GM12878 (cell line): ENCODE data around the gene THSD4. TPM values are rescaled to one million over a fixed set of nuclear protein-coding genes. Genes with fewer than 3 reads are reported as not detected.

Experiments
- ATAC-seq: fragments of 200-7000 bp; cut with Tn5 transposase; 3 replicates; pipeline ENCODE4 v1.9.1; 2020; ENCODE audit warnings: mild to moderate bottlenecking, moderate library complexity
- BruUV-seq: library from RNA; stranded (reverse); fragments of 400-500 nt; replicated peaks from 2 replicates; lab custom pipeline; 2021; lab: Mats Ljungman, UMichigan
- CTCF ChIA-PET: fragments of 300-600 bp; sonication (Branson Sonifier 250); formaldehyde crosslinking; extraction: SDS; loops from one replicate; lab custom pipeline; 2021; ENCODE audit warnings: inconsistent platforms; lab: Yijun Ruan, JAX
- POLR2A ChIA-PET: fragments of 350-600 bp; formaldehyde crosslinking; extraction: SDS; loops from one replicate; lab custom pipeline; 2021; ENCODE audit warnings: inconsistent platforms; lab: Charles Lee
- RAD21 ChIA-PET: fragments of 300-600 bp; sonication (Branson Sonifier 250); formaldehyde crosslinking; loops from one replicate; lab custom pipeline; 2023; ENCODE audit warnings: antibody characterized with exemption; ENCODE audit not compliant: unreplicated experiment; lab: Charles Lee
- SMC1A ChIA-PET: fragments of 300-600 bp; sonication (Branson Sonifier 250); formaldehyde crosslinking; loops from one replicate; lab custom pipeline; 2023; ENCODE audit not compliant: unreplicated experiment, uncharacterized antibody; lab: Charles Lee
- DNase-seq: peaks from one replicate; pipeline ENCODE4 v3.0.0-alpha.2; 2011; ENCODE audit warnings: low read depth, low spot score
- FAIRE-seq: peaks from 3 replicates; lab custom pipeline; 2011; peaks lifted over from hg19 to GRCh38; lab: Jason Lieb, UNC
- H2AFZ ChIP-seq: 2 replicates; pipeline ENCODE4 v1.6.0; 2011; ENCODE audit warnings: low read depth, low read length, control low read depth; ENCODE audit not compliant: control insufficient read depth
- H3K27ac ChIP-seq: 2 replicates; pipeline ENCODE4 v1.5.1; 2011; ENCODE audit warnings: control low read depth; ENCODE audit not compliant: control insufficient read depth, insufficient read depth
- H3K27me3 ChIP-seq, 2 experiments: replicated peaks in 1 of 2; 2 replicates each; pipeline versions ENCODE4 v1.6.0 to v1.6.1; 2011; ENCODE audit warnings: low read length in 1 of 2; ENCODE audit not compliant: control insufficient read depth in 2 of 2, insufficient read depth in 2 of 2
- H3K36me3 ChIP-seq, 2 experiments: 2 replicates each; pipeline ENCODE4 v1.5.1; 2011; ENCODE audit warnings: low read length in 1 of 2; ENCODE audit not compliant: control insufficient read depth in 2 of 2, insufficient read depth in 2 of 2
- H3K4me1 ChIP-seq: 2 replicates; pipeline ENCODE4 v1.6.1; 2011; ENCODE audit warnings: mild to moderate bottlenecking, low read length, moderate library complexity, mixed read lengths; ENCODE audit not compliant: control insufficient read depth, insufficient read depth
- H3K4me2 ChIP-seq: 2 replicates; pipeline ENCODE4 v1.6.0; 2011; ENCODE audit warnings: control low read depth; ENCODE audit not compliant: control insufficient read depth, insufficient read depth
- H3K4me3 ChIP-seq: fragments of 200-600 bp; sonication (generic); 2 replicates; pipeline ENCODE4 v1.5.1; 2016
- H3K79me2 ChIP-seq: 2 replicates; pipeline ENCODE4 v1.6.0; 2011; ENCODE audit warnings: low read length; ENCODE audit not compliant: control insufficient read depth, insufficient read depth
- H3K9ac ChIP-seq: 2 replicates; pipeline ENCODE4 v1.8.0; 2011; ENCODE audit warnings: low read length, control low read depth, mixed read lengths; ENCODE audit not compliant: control insufficient read depth, insufficient read depth
- H3K9me3 ChIP-seq: replicated peaks from 3 replicates; pipeline ENCODE4 v1.5.1; 2011; ENCODE audit warnings: mild to moderate bottlenecking, low read length; ENCODE audit not compliant: control insufficient read depth, insufficient read depth
- H4K20me1 ChIP-seq: 2 replicates; pipeline ENCODE4 v1.6.0; 2011; ENCODE audit not compliant: control insufficient read depth, insufficient read depth
- ATF7 ChIP-seq: fragments of 450-650 bp; IDR thresholded peaks from 2 replicates; pipeline ENCODE4 v1.6.1; 2016; ENCODE audit warnings: low read depth, mild to moderate bottlenecking
- BRCA1 ChIP-seq: IDR thresholded peaks from 2 replicates; pipeline ENCODE4 v1.6.1; 2011; ENCODE audit warnings: low read depth, low read length, improper control_type of control experiment
- CEBPB ChIP-seq, 2 experiments: fragments of 150-350 bp in 1 of 2; IDR thresholded peaks; 2 replicates each; pipeline ENCODE4 v1.6.1; 2012 to 2014; ENCODE audit warnings: low read depth in 2 of 2, low read length in 2 of 2, borderline replicate concordance in 1 of 2, inconsistent platforms in 1 of 2
- MYC ChIP-seq: IDR thresholded peaks from 2 replicates; pipeline ENCODE4 v1.6.1; 2011; ENCODE audit warnings: mild to moderate bottlenecking, low read length, moderate library complexity, inconsistent platforms; ENCODE audit not compliant: insufficient read depth, insufficient replicate concordance, insufficient read length, severe bottlenecking
- NR2C1 ChIP-seq: fragments of 450-650 bp; IDR thresholded peaks from 2 replicates; pipeline ENCODE4 v1.6.1; 2017; ENCODE audit warnings: antibody characterized with exemption, mild to moderate bottlenecking, moderate library complexity
- PAX5 ChIP-seq: IDR thresholded peaks from 2 replicates; pipeline ENCODE4 v1.6.1; 2011; ENCODE audit warnings: low read depth, low read length, borderline replicate concordance
- RUNX3 ChIP-seq: IDR thresholded peaks from 2 replicates; pipeline ENCODE4 v1.6.1; 2012; ENCODE audit warnings: low read length, inconsistent platforms
- SIN3A ChIP-seq: IDR thresholded peaks from 2 replicates; pipeline ENCODE4 v1.6.1; 2012; ENCODE audit warnings: low read depth, low read length, improper control_type of control experiment
- SMARCA5 ChIP-seq: fragments of 450-650 bp; IDR thresholded peaks from 2 replicates; pipeline ENCODE4 v1.6.1; 2017; ENCODE audit warnings: mild to moderate bottlenecking
- TCF12 ChIP-seq: IDR thresholded peaks from 2 replicates; pipeline ENCODE4 v1.6.1; 2011; ENCODE audit warnings: low read depth, mild to moderate bottlenecking, low read length
- ZNF592 ChIP-seq: fragments of 450-650 bp; IDR thresholded peaks from 2 replicates; pipeline ENCODE4 v1.6.1; 2017; ENCODE audit warnings: mild to moderate bottlenecking, moderate library complexity
- ZNF687 ChIP-seq: fragments of 450-650 bp; IDR thresholded peaks from 2 replicates; pipeline ENCODE4 v1.6.1; 2017; ENCODE audit warnings: mild to moderate bottlenecking, moderate library complexity
- in situ Hi-C: fragments of 300-500 bp; cut with MboI; formaldehyde crosslinking; loops from 9 replicates; pipeline ENCODE4 v1.14.3; 2018; ENCODE audit warnings: mixed read lengths
- intact Hi-C: fragments of 100-400 bp; cut with micrococcal nuclease; formaldehyde crosslinking; loops from one replicate; pipeline ENCODE4 v1.14.2; 2022; ENCODE audit not compliant: unreplicated experiment
- polyA plus RNA-seq, 11 experiments: library from polyadenylated mRNA; depleted of rRNA in 4 of 11; unstranded in 6 of 11; stranded (reverse) in 5 of 11; fragments of >200 nt; fragmentation: Nextera tagmentation in 4 of 11; fragmentation: Illumina TruSeq in 1 of 11; extraction: Ambion mirVana in 4 of 11; extraction: Trizol in 1 of 11; gene quantifications; 1 replicate in 1 of 11; 2 replicates in 10 of 11; pipeline versions ENCODE4 v1.2.1 to v1.2.3, GENCODE V29; 2011 to 2016; ENCODE audit warnings: inconsistent platforms in 2 of 11, missing spikeins in 2 of 11, low read depth in 1 of 11
- total RNA-seq, 4 experiments: library from RNA; depleted of rRNA in 3 of 4; stranded (reverse); fragments of >200 nt in 3 of 4; fragmentation: Illumina TruSeq in 1 of 4; extraction: Trizol in 1 of 4; gene quantifications; 2 replicates each; pipeline versions ENCODE4 v1.2.1 to v1.2.3, GENCODE V29; 2013 to 2021

Gene THSD4
- total and polyA plus RNA-seq, 10 of the 15 experiments (the other 5 are each of a cell fraction or from before 2014, with no cell fraction given), result 0.04 to 0.13 (median 0.05) TPM; not detected in 7

DNA sequence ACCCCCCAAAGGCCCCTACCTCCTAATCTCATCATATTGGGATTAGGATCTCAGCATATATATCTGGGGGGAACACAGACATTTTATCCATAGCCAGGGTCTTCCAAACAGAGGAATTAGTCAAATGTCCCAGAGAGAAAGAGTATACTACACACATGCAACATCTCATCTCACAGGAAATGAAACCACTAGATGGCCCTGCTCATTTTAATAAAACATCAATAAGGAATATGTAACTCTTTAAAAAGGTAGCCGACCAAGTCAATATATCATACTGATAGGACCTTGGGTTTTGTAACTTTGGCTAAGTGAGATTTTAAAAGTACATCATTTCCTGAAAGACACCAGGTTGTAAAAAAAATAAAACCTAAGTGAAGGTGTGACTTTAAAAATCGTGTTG, 45.6 kb upstream of the THSD4 start (continued):
- TF ChIP-seq ZNF687 (no peak), PAX5 (no peak), SIN3A (no peak), RUNX3 (no peak), NR2C1 (no peak)

DNA sequence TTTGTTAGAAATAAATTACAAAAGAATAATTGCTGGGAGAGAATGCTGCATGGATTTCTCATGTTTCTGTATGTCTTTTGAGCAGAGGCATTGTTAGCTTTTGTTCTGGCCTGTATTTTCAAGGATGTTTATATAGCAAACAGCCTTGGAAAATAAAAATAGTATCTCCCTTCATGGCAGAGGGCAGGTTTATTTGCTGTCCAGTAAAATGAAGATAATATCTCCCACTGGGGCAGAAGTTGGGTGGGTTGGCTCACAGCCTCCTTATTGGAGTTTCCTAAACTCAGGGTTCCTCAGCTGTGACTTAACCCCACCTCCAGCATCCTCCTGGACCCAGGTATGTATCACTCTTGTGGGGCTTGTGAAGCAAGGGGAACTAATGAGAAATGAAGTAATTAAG, 43.7 kb upstream of the THSD4 start:
- SMC1A ChIA-PET, result no interaction called here
- CTCF ChIA-PET, result no interaction called here
- H4K20me1 ChIP-seq, result no peaks in the 10 kb centered on the region
- intact Hi-C loops, result no loop called here
- no peak overlapping the region for H3K4me3 ChIP-seq
- H3K27me3 ChIP-seq, result no peaks in the 10 kb centered on the region
- H3K27ac ChIP-seq, result no peak overlapping the region
- H2AFZ ChIP-seq, result no peak overlapping the region
- H3K4me2 ChIP-seq, result no peak overlapping the region
- no peaks in the 10 kb centered on the region for H3K36me3 ChIP-seq
- no peak for TF ChIP-seq TCF12
- TF ChIP-seq ZNF592, result no peak
- no peak for TF ChIP-seq ATF7
- no peak for TF ChIP-seq CEBPB (IDR thresholded peaks at IDR 0.05; ENCODE audit: borderline replicate concordance in 1 of 2, low read depth in 2 of 2, low read length in 2 of 2)
- no peak for TF ChIP-seq SMARCA5
- no peak for TF ChIP-seq BRCA1
- no peak for TF ChIP-seq MYC
- TF ChIP-seq, all 136 proteins: peak for 0
- ChIA-PET RAD21 (no interaction called here), POLR2A (no interaction called here)
- no TSS peak for BruUV-seq
- no peaks in the 10 kb centered on the region for H3K9me3 ChIP-seq
- no peak for ATAC-seq
- FAIRE-seq, result no peak
- H3K79me2 ChIP-seq, result no peaks in the 10 kb centered on the region
- no peak for DNase-seq
- H3K4me1 ChIP-seq, result no peaks in the 10 kb centered on the region
- H3K9ac ChIP-seq, result no peak overlapping the region
- in situ Hi-C loops, result no loop called here
